Body of pancreas (tissue), 4 donors: ENCODE measurements around the gene MAP2.

ENCODE experiments used
- CTCF ChIP-seq, 7 experiments: fragments of 450-650 bp in 4 of 7; fragments of 200-600 bp in 3 of 7; sonication (generic) in 3 of 7; IDR thresholded peaks; one replicate each; pipeline ENCODE4 v1.5.1; 2016 to 2019; ENCODE audit warnings: antibody characterized with exemption in 7 of 7
- POLR2A ChIP-seq, 3 donors: fragments of 450-650 bp; IDR thresholded peaks; one replicate each; pipeline ENCODE4 v1.6.1; 2016; ENCODE audit warnings: antibody characterized with exemption in 3 of 3, mild to moderate bottlenecking in 2 of 3

- TF ChIP-seq CTCF (IDR thresholded peaks at IDR 0.05), result no peak
- no peak for TF ChIP-seq POLR2A (IDR thresholded peaks at IDR 0.05)
Observed at GRCh38 chr2:209636076-209636475, 212.2 kb downstream of the MAP2 start.
